Stimulated activated CD4-positive, alpha-beta T cell treated with anti-CD3 and anti-CD28 coated beads, Interleukin-15, amount 100 ng/mL, for 48 hours (primary cell): ENCODE data around the gene NSA2.
"Not testable (repeated sequence)": the region's sequence is repeated elsewhere in the genome, so short reads cannot be mapped to it uniquely, and the experiment has no call there.

Experiments used
- DNase-seq, 2 donors: peaks; one replicate each; pipeline ENCODE4 v3.0.0-alpha.2; 2020; ENCODE audit warnings: low read depth in 2 of 2

The NSA2 gene

GRCh38 chr5:74766849-74767578, at the start of gene NSA2, which contains the start of gene GFM2:
Gene NSA2, plus strand, starts transcription at chr5:74767249. Its CDS starts 112 bp downstream, at chr5:74767361.
Gene GFM2, minus strand, starts transcription at chr5:74767117. Its CDS starts 3,375 bp downstream, at chr5:74763742.
- DNase-seq = peak; percentile 86 to 87

DNA sequence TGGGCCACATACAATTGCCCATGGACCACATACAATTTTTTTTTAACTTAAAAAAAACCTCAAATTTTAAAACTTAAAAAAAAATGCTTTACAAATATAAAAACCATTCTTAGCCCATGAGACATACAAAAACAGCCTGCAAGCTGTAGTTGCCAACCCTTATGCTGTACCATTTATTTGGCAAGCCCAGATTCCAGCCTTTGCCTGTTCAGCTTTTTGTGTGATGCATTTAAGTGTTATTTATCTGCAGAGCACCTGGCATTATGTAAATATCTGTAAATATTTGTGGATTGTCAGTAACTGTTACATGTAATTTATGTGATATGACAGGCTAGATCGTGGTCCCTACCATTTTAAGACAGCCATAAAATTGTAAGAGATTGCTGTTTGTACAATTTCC, 49.5 kb upstream of the NSA2 start:
- no peak for DNase-seq

GRCh38 chr5:74722271-74722670, 44.8 kb upstream of the NSA2 start:
- DNase-seq = no peak

DNA sequence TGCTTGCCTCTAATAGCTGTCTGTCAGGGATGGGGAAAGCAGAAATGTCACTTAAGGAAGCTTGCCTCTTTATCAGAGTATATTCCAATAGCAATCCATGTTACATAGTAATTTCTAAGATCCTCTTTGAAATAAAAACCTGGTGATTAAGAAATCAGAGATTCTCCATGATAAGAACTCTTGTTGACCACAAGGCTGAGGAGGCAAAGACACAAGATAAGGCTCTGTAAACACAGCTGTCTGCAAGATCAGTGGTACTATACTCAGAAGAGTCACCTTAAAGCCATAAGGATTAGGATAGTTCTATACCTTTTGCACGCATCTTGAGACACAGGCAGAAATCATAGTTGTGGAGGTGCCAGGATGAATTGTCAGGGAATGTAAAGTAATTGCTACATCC, 41.7 kb upstream of the NSA2 start:
- DNase-seq = no peak

DNA sequence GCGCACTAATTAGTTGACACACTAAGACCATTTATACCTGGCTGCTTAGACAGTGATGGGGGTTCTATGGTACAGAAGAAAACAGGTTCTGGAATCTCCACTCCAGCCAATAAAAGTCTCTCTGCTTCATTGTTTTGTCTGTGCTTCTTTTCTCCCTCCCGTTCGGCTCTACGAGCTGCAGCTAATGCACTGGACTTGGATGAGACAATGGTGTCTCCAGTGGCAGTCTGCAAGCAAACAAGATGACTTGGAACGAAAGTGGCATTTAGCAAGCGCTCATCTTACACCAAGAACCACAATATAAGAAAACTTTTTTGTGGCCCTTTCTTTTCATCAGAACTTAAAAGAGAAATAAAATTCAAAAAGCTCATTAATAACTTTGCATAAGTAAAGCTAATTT, 30.3 kb upstream of the NSA2 start:
- no peak for DNase-seq

GRCh38 chr5:74738406-74738805, 28.6 kb upstream of the NSA2 start:
- no peak for DNase-seq

- DNase-seq = not testable (repeated sequence)
Observed at GRCh38 chr5:74748742-74749141, 18.3 kb upstream of the NSA2 start.

- DNase-seq = no peak
Observed at GRCh38 chr5:74761241-74761640, 5.8 kb upstream of the NSA2 start.

DNA sequence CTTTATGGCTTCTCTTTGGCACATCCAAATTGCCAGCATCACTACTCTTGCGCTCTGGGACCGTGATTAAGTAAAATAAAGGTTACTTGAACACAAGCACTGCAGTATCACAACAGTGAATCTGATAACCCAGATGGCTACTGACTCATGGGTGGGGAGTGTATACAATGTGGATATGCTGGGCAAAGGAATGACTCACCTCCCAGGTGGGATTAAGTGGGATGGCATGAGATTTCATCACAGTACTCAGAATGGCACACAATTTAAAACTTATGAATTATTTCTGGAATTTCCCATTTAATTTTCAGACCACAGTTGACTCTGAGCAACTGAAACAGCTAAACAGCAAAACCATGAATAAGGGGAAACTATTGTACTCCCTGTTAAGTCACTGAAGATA, 4.5 kb upstream of the NSA2 start:
- peak in 1 of 2 donors; percentile 11 for DNase-seq

DNA sequence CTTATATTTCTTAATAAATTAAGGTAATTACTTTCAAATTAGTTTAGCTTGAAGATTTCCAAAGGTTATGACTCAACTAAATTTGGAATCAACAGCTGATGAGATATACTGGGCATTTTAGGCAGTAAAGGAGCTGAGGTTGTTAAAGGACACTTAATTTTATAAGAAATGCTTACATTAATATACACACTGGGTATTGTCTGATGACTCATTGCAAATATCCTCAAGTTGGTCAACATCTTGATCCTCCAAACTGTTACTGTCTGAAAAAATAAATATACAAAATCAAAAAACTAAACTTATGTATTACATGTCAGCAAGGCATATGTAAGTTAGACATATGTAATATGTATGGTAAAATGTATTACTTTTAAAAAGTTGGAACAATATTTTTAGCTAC, 3.5 kb upstream of the NSA2 start:
- DNase-seq = no peak

GRCh38 chr5:74765201-74765600, 1.8 kb upstream of the NSA2 start:
- DNase-seq = no peak

DNA sequence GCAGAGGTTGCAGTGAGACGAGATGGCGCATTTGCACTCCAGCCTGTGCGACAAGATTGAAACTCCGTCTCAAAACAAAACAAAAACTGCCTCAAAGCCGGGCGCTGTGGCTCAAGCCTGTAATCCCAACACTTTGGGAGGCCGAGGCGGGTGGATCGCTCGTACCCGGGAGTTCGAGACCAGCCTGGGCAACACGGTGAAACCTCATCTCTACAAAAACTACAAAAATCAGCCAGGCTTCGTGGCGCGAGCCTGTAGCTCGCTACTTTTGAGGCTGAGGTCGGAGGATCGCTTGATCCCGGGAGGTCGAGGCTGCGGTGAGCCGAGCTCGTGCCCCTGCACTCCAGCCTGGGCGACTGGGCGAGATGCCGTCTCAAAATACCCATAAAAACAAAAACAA, 1.1 kb upstream of the NSA2 start:
- no peak for DNase-seq

GRCh38 chr5:74766418-74766848, 616 bp upstream of the NSA2 start:
- no peak for DNase-seq

DNA sequence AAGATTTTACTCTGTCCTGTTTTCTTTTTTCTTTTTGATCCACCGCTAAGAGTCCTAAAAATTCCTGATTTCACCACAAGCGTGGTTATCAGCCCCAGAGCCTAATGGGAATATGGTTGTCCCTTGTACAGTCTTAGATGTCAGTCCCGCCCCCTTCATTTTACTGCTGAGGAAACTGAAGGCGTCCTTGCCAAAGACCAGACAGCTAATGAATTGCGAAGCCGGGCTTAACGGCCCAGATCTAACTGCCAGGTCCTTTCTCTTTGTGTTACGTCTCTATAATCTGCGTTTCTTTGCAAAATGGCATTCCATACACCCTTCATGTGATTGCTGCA, 497 bp downstream of the NSA2 start:
- peak in 1 of 2 donors; percentile 2 for DNase-seq

- no peak for DNase-seq
Observed at GRCh38 chr5:74772359-74772758, 5.3 kb downstream of the NSA2 start.

- DNase-seq = no peak
Observed at GRCh38 chr5:74778609-74779008, 11.6 kb downstream of the NSA2 start.

- no peak for DNase-seq
Observed at GRCh38 chr5:74786851-74787250, 19.8 kb downstream of the NSA2 start.

GRCh38 chr5:74787424-74787823, 20.4 kb downstream of the NSA2 start:
- DNase-seq = no peak

GRCh38 chr5:74791669-74792068, 24.6 kb downstream of the NSA2 start:
- not testable (repeated sequence) for DNase-seq

- DNase-seq = no peak
Observed at GRCh38 chr5:74798977-74799911, 32.2 kb downstream of the NSA2 start.

GRCh38 chr5:74801197-74801596, 34.1 kb downstream of the NSA2 start:
- DNase-seq = no peak

GRCh38 chr5:74801941-74802340, 34.9 kb downstream of the NSA2 start:
- no peak for DNase-seq

GRCh38 chr5:74810915-74811314, 43.9 kb downstream of the NSA2 start:
- no peak for DNase-seq
